Activated CD4-positive, alpha-beta T cell treated with anti-CD3 and anti-CD28 coated beads, Interleukin-2, amount 10 ng/mL, durations not matched to agents 7 days and 5 days (primary cell): ENCODE measurements around the gene CNBD2. TPM values are rescaled to one million over a fixed set of nuclear protein-coding genes. Genes with fewer than 3 reads are reported as not detected.
"Not testable (repeated sequence)": the region's sequence is repeated elsewhere in the genome, so short reads cannot be mapped to it uniquely, and the experiment has no call there.

Experiments used
- CTCF ChIA-PET: fragments of 350-600 bp; sonication (Branson Sonifier 250); formaldehyde crosslinking; loops from one replicate; lab custom pipeline; 2021; ENCODE audit warnings: antibody characterized with exemption; lab: Charles Lee
- POLR2A ChIA-PET: fragments of 350-600 bp; sonication (Branson Sonifier 250); formaldehyde crosslinking; loops from one replicate; lab custom pipeline; 2021; ENCODE audit warnings: antibody characterized with exemption; lab: Charles Lee
- DNase-seq: peaks from one replicate; pipeline ENCODE4 v3.0.0-alpha.2; 2020
- H3K27ac Mint-ChIP-seq: one replicate; pipeline ENCODE4 v1.8.0; 2021; ENCODE audit warnings: mild to moderate bottlenecking, moderate library complexity, mixed read lengths
- H3K27me3 Mint-ChIP-seq: one replicate; pipeline ENCODE4 v1.8.0; 2021; ENCODE audit warnings: mixed read lengths
- H3K36me3 Mint-ChIP-seq: one replicate; pipeline ENCODE4 v1.8.0; 2021; ENCODE audit warnings: low read depth, mixed read lengths
- H3K4me1 Mint-ChIP-seq: one replicate; pipeline ENCODE4 v1.8.0; 2021; ENCODE audit warnings: mixed read lengths
- H3K4me3 Mint-ChIP-seq: one replicate; pipeline ENCODE4 v1.8.0; 2021; ENCODE audit warnings: mild to moderate bottlenecking, moderate library complexity, mixed read lengths
- H3K9me3 Mint-ChIP-seq: one replicate; pipeline ENCODE4 v1.8.0; 2021; ENCODE audit warnings: mixed read lengths
- total RNA-seq, 2 experiments: library from RNA; stranded (reverse); gene quantifications; one replicate each; pipeline ENCODE4 v1.2.3, GENCODE V29; 2021

Gene CNBD2
- total RNA-seq, 2 experiments from 2014 or later, result 4.0 to 5.0 TPM

DNA sequence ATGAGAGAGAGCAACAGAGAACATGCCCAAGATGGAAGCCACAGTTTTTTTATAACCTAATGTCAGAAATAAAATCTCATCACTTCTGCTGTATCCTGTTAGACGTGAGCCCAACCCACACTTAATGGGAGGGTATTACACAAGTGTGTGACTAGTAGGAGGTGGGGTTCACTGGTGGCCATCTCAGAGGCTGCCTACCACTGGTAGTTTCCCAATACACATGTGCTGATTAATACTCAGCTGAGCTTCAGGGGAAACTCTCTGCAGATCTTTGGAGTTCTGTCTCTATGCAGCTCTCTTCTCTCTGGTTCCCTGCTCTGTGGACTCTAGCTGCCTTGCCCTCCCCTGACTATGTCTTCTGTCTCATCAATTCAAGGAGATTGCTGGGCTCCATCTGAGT, 35.7 kb downstream of the CNBD2 start:
- ChIA-PET CTCF (no interaction called here), POLR2A (no interaction called here)
- peaks cover 4% of the 10 kb centered on the region for H3K9me3 Mint-ChIP-seq
- no peak overlapping the region for H3K27ac Mint-ChIP-seq
- DNase-seq, result no peak
- peaks cover 2% of the 10 kb centered on the region for H3K27me3 Mint-ChIP-seq
- H3K4me1 Mint-ChIP-seq, result no peaks in the 10 kb centered on the region
- no peak overlapping the region for H3K4me3 Mint-ChIP-seq
- no peaks in the 10 kb centered on the region for H3K36me3 Mint-ChIP-seq

DNA sequence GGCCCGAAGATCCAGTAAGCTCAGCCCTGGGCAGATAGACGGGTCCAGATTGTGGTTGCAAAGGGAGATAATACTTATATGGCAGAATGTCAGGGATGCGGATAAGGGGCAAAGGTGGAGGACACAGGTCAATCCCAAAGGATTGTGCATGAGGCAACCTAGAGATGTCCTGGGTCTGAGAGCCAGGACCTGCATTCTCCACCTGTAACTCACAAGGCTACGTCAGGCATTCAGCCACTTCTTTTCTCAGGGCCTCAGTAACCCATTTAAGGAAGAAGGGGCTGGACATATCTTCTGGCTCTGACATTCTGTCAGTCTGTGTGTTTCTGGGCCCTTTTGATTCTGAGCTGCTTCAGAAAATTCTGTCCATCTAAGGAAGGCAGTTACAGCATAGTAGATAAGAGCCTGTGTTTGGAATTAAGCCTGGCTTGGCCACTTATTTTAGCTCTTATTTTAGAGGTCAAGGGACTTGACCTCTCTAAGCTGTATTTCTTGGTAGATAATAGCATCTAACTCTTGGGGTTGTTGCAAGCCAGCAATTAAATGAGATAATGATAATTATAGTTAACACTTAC, 40.2 kb downstream of the CNBD2 start:
- Mint-ChIP-seq H3K27ac (no peak overlapping the region), H3K4me1 (no peaks in the 10 kb centered on the region), H3K4me3 (no peak overlapping the region), H3K9me3 (peaks cover 4% of the 10 kb centered on the region), H3K27me3 (no peaks in the 10 kb centered on the region), H3K36me3 (no peaks in the 10 kb centered on the region)
- DNase-seq, result no peak
- ChIA-PET CTCF (interaction anchor here (0.6 to 1.9 kb wide), 4 partner anchors 16 to 1170 kb away, joined by 4 to 7 read pairs (median 4); partner anchors contain the start of genes RPN2 and SCAND1), POLR2A (no interaction called here)

DNA sequence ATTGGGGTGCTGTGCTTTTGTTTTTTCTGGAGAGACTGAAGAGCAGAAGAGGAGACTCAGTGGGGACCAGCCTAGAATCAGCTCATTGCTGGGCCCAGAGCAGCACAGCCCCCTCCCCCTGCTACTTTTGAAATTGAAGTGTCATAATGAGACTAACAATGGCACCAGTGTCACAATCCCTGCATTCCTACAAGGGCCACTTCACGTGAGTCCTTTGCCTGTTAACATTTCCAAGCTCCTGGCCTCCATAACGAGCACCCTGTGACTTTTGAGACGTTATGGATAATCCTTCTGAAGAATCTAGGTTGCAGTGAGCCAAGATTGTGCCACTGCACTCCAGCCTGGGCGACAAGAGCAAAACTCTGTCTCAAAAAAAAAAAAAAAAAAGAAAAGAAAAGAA, 41.7 kb downstream of the CNBD2 start:
- H3K36me3 Mint-ChIP-seq, result no peaks in the 10 kb centered on the region
- CTCF ChIA-PET, result interaction anchor here (0.7 kb wide), 1 partner anchor 487 kb away, joined by 3 read pairs; no protein-coding TSS in a partner anchor
- no peak overlapping the region for H3K4me3 Mint-ChIP-seq

DNA sequence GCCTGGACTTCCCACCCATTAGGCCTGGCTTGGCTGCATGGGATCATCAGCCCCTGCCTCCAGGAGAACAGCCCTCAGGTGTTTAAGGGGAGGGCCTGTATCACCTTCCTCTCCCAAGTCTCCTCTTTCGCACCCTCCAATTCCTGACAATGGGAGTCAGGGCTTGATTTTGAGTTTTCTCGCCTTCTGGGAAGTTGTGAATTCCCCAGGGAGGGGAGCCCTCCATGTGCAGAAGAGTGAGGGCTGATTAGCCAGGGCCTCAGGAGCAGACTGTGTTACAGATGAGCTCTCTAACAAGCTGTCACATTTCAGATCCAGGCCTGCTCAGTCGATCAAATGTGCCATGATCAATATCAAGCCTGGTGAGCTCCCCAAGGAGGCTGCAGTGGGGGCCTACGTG, 42.4 kb downstream of the CNBD2 start:
- DNase-seq, result no peak
- H3K4me3 Mint-ChIP-seq, result no peak overlapping the region
- no peak overlapping the region for H3K27ac Mint-ChIP-seq
- H3K4me1 Mint-ChIP-seq, result no peaks in the 10 kb centered on the region
- POLR2A ChIA-PET, result no interaction called here
- no peaks in the 10 kb centered on the region for H3K36me3 Mint-ChIP-seq
- CTCF ChIA-PET, result interaction anchor here (0.6 to 0.9 kb wide), 3 partner anchors 12 to 166 kb away, joined by 3 to 4 read pairs (median 3); no protein-coding TSS in a partner anchor
- no peaks in the 10 kb centered on the region for H3K9me3 Mint-ChIP-seq
- H3K27me3 Mint-ChIP-seq, result no peaks in the 10 kb centered on the region

More for the DNA sequence above, 41.7 kb downstream of the CNBD2 start:
- no peaks in the 10 kb centered on the region for H3K9me3 Mint-ChIP-seq
- H3K27me3 Mint-ChIP-seq, result no peaks in the 10 kb centered on the region
- DNase-seq, result no peak
- no peak overlapping the region for H3K27ac Mint-ChIP-seq
- no peaks in the 10 kb centered on the region for H3K4me1 Mint-ChIP-seq
- POLR2A ChIA-PET, result no interaction called here

DNA sequence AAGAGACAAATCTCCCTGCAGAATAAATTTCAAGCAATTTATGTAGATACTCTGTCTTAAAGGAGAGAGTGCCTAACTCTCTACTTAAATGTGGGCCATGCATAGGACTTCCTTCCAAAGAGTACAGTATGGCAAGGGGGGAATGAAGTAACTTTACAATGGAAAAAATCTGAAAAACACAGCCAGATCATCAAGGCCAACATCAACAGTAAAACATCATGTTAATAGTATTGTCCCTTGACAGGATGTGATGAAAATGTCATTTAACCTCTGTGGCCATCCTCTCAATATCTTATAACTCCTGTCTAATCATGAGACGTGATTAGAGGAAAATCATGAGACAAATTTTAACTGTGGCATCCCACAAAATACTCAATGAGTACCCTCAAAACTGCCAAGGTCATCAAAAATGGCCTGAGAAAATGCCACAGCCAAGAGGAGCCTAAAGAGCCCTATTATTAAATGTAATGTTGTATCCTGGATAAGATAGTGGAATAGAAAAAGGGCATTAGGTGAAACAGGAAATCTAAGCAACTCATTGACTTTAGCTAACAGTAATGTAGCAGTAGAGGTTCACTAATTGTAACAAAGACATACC, 47.5 kb downstream of the CNBD2 start:
- Mint-ChIP-seq H3K4me1 (no peaks in the 10 kb centered on the region), H3K9me3 (no peaks in the 10 kb centered on the region), H3K36me3 (no peaks in the 10 kb centered on the region), H3K27me3 (no peaks in the 10 kb centered on the region), H3K4me3 (no peak overlapping the region), H3K27ac (no peak overlapping the region)
- ChIA-PET POLR2A (no interaction called here), CTCF (no interaction called here)
- no peak for DNase-seq

DNA sequence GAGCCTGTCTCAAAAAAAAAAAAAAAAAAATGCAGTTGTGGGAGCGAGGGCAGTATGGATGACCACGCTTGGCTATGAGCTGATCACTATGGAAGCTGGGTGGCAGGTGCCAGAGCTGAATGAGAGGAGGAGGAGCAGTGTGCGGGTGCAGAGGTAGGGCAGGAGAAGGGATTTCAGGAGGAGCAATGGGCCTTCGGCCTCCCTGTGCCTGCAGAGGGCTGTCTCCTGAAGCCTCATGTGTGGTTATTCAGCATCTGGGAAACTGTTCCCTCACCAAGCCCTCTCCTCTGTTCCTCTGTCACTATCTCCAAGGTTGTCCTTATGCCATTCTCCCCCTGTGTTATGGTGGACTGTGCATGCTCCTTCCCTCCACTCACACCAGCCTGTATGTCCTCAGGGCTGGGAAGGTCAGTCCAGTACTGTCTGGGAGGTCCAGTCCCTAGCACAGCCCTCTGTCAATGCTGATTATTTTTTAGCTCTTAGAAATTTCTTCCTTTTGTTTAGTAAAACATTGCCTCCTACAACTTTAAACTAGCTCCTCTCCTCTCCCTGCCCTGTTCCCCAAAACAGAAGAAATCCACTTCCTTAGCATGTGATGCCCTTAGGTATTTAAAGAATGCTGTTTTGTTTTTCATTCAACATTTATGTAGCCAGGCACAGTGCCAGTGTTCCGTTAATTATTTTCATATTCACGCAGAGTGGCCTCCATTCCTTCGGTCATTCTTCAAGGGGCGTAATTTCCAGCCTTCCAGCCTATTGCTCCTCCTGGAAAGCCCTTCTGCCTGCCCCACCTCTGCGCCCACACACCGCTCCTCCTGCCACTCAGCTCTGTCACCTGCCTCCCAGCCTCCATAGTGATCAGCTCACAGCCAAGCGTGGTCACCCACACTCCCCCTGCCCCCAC, 48.9 kb downstream of the CNBD2 start:
- CTCF ChIA-PET, result no interaction called here
- H3K27me3 Mint-ChIP-seq, result no peaks in the 10 kb centered on the region

DNA sequence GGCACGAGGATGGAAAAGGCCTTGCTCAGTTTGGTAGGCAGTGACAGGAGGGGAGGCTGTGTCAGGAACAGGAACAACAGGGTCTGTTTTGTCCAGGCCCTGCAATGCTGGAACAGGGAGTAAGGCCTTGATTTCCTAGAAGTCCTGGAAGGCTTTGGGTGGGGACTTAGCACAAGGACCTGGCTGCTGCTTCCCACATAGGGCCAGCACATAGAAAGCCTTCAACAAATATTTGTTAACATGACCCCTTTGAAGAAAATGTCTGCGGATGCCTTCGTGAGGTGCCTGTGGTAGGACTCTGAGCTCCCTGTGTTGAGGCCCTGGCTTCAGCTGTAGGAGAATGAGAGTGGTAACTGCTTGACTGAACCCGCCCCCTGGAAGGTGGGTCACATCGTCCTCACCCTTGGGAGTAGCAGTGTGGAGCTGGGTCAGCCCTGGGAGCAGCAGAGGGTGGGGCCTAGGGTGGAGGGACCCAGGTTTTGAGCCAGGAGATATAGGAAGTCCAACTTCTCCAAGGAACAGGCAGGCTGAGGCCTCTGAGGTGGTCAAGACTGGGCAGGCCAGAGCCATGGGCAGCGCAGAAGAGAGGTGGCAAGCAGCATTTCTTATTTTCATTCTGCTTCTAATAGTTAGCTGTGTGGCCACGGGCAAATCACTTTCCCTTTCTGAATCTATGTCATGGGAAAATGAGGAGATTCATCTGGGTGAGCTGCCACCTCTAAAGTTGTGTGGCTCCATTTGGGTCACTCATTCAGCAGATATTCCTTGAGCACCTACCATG, 50.0 kb downstream of the CNBD2 start:
- H3K4me1 Mint-ChIP-seq, result no peaks in the 10 kb centered on the region
- H3K27me3 Mint-ChIP-seq, result no peaks in the 10 kb centered on the region
- DNase-seq, result no peak
- H3K36me3 Mint-ChIP-seq, result no peaks in the 10 kb centered on the region
- ChIA-PET POLR2A (no interaction called here), CTCF (interaction anchor here (0.9 kb wide), 1 partner anchor 64 kb away, joined by 3 read pairs; the partner anchor contains the start of gene SCAND1)
- H3K9me3 Mint-ChIP-seq, result no peaks in the 10 kb centered on the region
- no peak overlapping the region for H3K27ac Mint-ChIP-seq
- no peak overlapping the region for H3K4me3 Mint-ChIP-seq

More for the DNA sequence above, 48.9 kb downstream of the CNBD2 start:
- Mint-ChIP-seq H3K4me3 (no peak overlapping the region), H3K4me1 (no peaks in the 10 kb centered on the region), H3K9me3 (no peaks in the 10 kb centered on the region), H3K36me3 (no peaks in the 10 kb centered on the region), H3K27ac (no peak overlapping the region)
- no peak for DNase-seq
- POLR2A ChIA-PET, result no interaction called here

DNA sequence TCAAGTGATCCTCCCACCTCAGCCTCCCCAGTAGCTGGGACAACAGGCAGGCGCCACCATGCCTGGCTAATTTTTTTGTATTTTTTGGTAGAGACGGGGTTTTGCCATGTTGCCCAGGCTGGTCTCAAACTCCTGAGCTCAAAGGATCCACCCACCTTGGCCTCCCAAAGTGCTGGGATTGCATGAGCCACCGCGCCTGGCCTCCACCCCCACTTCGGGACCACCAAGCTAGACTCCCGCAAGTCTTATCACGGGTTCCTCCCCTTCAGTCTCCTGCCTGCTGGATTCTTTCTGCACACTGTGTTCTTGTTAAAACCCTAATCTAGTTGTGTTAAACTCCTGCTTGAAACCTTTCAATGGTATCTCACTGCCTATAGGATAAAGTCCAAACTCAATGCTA, 57.7 kb downstream of the CNBD2 start:
- H3K27ac Mint-ChIP-seq, DNase-seq, H3K36me3 Mint-ChIP-seq, H3K4me3 Mint-ChIP-seq, CTCF ChIA-PET, POLR2A ChIA-PET, H3K9me3 Mint-ChIP-seq, H3K4me1 Mint-ChIP-seq: not testable (repeated sequence)
- peaks cover 12% of the 10 kb centered on the region for H3K27me3 Mint-ChIP-seq

DNA sequence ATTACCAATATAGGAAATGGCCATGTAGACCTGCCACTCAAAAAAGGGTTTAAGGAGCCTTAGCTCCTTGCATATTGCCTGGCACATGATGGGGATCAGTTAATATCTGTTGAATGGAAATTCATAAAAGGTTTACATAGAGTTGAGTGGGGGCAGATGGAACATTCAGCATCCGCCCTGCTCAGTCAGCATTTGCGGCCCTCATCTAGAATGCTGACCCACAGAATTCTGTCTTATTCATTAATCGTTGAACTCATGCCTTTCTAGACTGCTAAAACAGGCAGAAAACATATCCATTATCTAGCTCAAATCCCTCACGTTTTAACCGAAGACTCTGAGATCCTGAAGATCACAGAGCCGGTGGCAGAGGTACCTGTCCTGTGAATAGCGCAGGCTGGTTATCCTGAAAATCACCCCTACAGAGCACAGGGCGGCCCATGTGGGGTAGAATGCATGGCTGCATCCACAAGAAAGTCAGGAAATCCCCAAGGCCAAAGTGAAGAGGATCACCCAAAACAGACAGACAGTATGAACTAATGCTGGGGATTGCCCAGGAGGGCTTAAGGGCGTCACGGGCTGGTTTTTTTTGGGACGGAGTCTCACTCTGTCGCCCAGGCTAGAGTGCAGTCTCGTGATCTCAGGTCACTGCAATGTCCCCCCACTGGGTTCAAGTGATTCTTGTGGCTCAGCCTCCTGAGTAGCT, 59.9 kb downstream of the CNBD2 start:
- Mint-ChIP-seq H3K27me3 (peaks cover 12% of the 10 kb centered on the region), H3K27ac (no peak overlapping the region)
- CTCF ChIA-PET, result interaction anchor here (1.7 kb wide), 1 partner anchor 15 kb away, joined by 4 read pairs; no protein-coding TSS in a partner anchor

DNA sequence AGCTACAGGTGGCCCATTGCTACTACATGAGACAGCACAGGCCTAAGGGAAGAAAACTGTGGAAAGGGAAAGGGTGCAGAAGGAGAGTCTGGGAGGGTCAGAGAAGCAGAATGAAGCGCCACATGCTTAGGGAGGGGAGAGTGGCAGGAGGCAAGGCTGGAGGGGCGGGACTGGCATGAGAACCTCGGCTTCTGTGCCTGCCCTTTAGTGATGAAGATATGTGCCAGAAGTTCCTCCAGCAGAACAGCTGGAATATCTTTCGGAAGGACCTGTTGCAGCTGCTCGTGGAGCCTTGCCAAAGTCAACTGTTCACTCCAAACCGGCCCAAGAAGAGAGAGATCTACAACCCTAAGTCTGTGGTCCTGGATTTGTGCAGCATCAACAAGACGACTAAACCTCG, 61.8 kb downstream of the CNBD2 start:
- POLR2A ChIA-PET, result no interaction called here

More for the DNA sequence above, 59.9 kb downstream of the CNBD2 start:
- no peak for DNase-seq
- no peaks in the 10 kb centered on the region for H3K9me3 Mint-ChIP-seq
- H3K36me3 Mint-ChIP-seq, result no peaks in the 10 kb centered on the region
- POLR2A ChIA-PET, result no interaction called here
- H3K4me3 Mint-ChIP-seq, result no peak overlapping the region
- no peaks in the 10 kb centered on the region for H3K4me1 Mint-ChIP-seq

DNA sequence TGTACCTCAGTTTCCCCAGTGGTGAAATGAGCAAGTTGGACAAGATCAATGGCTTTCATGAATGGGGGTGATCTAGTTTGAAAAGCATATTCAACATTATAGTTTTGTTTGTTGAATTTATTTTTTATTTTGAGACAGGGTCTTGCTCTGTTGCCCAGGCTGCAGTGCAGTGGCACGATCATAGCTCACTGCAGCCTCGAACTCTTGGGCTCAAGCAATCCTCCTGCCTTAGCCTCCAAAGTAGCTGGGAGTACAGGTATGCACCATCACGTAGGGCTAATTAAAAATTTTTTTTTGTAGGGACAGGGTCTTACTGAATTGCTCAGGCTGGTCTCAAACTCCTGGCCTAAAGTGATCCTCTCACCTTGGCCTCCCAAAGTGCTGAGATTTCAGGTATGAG, 63.4 kb downstream of the CNBD2 start:
- H3K4me3 Mint-ChIP-seq, result no peak overlapping the region
- CTCF ChIA-PET, result no interaction called here
- no peaks in the 10 kb centered on the region for H3K9me3 Mint-ChIP-seq
- no peak for DNase-seq
- POLR2A ChIA-PET, result no interaction called here
- no peaks in the 10 kb centered on the region for H3K36me3 Mint-ChIP-seq
- no peak overlapping the region for H3K27ac Mint-ChIP-seq
- peaks cover 9% of the 10 kb centered on the region for H3K27me3 Mint-ChIP-seq
- no peaks in the 10 kb centered on the region for H3K4me1 Mint-ChIP-seq

More for the DNA sequence above, 61.8 kb downstream of the CNBD2 start:
- Mint-ChIP-seq H3K4me3 (no peak overlapping the region), H3K9me3 (no peaks in the 10 kb centered on the region), H3K36me3 (no peaks in the 10 kb centered on the region), H3K27me3 (peaks cover 14% of the 10 kb centered on the region), H3K27ac (no peak overlapping the region), H3K4me1 (no peaks in the 10 kb centered on the region)
- CTCF ChIA-PET, result interaction anchor here (0.7 to 1.7 kb wide), 2 partner anchors 13 to 19 kb away, joined by 3 to 4 read pairs; no protein-coding TSS in a partner anchor
- no peak for DNase-seq

DNA sequence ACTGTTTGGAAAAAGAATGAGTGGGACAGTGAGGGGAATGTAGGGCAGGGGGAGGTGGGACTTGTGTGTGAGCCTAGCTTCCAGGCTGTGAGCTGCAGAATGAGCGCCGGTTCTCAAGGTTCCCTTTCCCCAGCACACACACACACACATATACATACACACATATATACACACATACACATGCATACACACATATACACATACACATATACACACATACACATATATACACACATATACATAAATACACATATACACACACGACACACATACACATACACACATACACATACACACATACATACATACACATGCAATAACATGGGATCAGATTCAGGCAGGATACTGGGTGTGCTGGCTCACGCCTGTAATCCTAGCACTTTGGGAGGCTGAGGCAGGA, 66.5 kb downstream of the CNBD2 start:
- Mint-ChIP-seq H3K4me1 (no peaks in the 10 kb centered on the region), H3K27ac (no peak overlapping the region), H3K27me3 (peaks cover 2% of the 10 kb centered on the region), H3K36me3 (no peaks in the 10 kb centered on the region), H3K4me3 (no peak overlapping the region), H3K9me3 (no peaks in the 10 kb centered on the region)
- no peak for DNase-seq
- ChIA-PET POLR2A (no interaction called here), CTCF (no interaction called here)
